ENCODE measurements around the gene USP37.

GRCh38 chr2:218400930-218401881 is 166.9 kb downstream of the USP37 start:
- TF ChIP-seq CTCF (IDR thresholded peaks at IDR 0.05; ENCODE audit: low read depth, low read length, poor library complexity, severe bottlenecking) (no peak), EZH2phosphoT487 (IDR thresholded peaks at IDR 0.05; ENCODE audit: borderline replicate concordance, low read length) (no peak)

Measured in DOHH2 (cell line).